ENCODE results near the gene SNRNP200.
"Not testable (repeated sequence)": the region's sequence is repeated elsewhere in the genome, so short reads cannot be mapped to it uniquely, and the experiment has no call there.

SNRNP200 gene

DNA sequence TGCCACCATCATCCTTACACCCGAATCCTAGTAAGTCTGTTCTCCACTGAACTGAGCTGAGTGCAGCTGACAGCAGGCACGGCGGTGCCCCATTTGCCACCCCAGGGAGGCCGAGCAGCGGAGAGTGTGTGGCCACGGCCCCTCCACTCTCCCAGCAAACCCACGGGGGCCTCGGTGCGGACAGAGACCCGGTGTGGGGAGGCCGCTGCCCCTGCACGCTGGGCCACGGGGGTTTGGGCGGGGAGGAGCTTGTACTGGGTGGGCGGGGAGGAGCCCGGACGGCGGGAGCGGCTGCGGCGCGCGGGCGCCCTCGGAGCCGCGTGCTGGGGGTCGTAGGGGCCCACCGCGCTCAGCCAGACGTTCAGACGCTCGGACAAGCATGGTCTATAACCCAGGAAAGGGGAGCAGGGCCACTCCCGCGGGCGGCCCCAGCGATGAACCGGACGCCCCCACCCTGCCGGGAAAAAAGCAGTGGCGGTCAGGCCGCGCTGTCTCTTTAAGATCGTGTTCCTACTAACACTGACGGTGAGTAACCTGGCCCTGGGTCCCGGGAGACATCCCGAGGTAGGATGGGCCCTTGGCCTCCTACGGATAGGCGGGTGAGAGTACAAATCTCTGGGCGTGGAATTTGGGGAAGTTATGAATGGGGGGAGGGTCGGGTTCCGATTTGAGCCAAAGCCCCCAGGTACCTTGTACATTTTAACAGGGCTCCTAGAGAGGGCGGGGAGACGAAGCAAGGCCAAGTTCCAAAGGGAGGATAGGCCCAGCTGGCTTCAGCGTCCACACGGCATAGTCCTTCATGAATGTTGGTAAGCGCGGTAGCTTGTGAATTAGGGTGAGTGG, 19.9 kb upstream of the SNRNP200 start, which contains the start of gene ITPRIPL1:
Gene ITPRIPL1 (plus strand): TSS at position 277 of the 843 bp plus-strand sequence. CDS start 523 bp downstream, at position 800.
- no peak for FAIRE-seq

- FAIRE-seq, result no peak
Measured at GRCh38 chr2:96324721-96325040, 19.3 kb upstream of the SNRNP200 start.

- FAIRE-seq, result no peak
Measured at GRCh38 chr2:96323849-96324248, 18.5 kb upstream of the SNRNP200 start.

- no peak for FAIRE-seq
Measured at GRCh38 chr2:96320728-96321622, 15.6 kb upstream of the SNRNP200 start.

DNA sequence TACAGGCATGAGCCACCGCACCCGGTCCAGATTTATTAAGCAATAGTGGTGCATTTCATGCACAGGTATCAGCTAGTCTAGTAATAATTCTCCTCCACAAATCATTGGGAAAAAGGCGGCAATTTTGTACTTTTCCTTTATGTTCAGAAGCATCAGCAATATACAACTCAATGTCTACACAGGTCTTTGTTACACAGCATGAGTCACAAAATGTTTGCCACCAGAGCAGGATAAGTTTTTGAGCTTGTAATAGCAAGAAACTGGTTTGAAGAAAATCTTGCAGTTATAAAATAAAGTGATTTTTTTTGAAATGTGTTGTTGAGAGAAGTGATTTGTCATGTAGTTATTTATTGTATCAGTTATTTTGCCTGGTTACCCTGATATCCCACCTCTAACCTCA, 15.0 kb upstream of the SNRNP200 start:
- no peak for FAIRE-seq

- no peak for FAIRE-seq
Measured at GRCh38 chr2:96319396-96319795, 14.1 kb upstream of the SNRNP200 start.

- FAIRE-seq, result no peak
Measured at GRCh38 chr2:96318723-96319122, 13.4 kb upstream of the SNRNP200 start.

GRCh38 chr2:96317584-96317997, 12.2 kb upstream of the SNRNP200 start:
- no peak for FAIRE-seq

DNA sequence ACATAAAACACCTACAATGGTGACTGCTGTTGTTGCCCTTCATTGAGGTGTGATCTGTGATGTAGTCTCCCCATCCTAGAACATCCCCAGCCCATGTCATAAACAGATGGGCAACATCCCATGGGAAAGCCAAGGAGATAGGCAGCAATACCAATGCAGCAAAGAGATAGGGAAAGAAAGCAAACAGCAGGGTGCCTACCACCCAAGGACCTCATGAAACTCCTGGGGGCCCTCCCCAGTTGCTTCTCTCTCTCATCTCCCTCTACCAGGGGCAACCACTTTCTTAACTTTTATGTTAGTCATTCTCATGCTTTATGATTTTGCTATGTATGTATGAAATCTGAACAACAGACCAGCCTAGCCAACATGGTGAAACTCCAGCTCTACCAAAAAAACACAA, 11.7 kb upstream of the SNRNP200 start:
- no peak for FAIRE-seq

DNA sequence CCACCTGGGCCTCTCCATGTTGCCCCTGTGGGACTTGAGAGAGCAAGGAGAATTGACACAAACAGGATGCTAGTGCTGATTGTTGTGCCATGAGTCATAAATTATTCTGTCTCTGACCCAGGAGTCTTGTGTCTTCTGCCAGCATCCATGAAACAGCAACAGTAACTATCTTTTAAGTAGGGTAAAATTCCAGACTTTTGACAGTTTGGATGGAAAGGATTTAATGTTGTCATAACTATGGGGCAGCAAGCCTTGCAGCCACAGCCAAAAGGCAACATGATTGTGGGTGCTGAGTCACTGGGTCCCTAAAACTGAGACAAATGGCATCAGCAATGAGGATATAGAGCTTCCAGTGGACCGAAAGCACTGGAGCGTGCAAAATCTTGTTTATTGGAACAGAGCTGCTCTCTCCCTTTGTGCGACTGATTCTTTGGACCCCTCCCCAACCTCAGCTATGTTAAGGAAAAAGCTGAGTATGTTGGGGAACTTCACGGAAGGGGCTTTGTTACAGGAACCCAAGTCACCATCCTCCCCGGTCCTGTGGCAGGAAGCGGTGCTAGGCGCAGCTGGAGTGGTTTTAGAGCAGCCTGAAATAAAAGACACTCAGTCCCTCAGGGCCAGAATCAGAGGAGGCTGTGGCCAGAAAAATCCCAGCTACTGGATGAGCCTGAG, 10.2 kb upstream of the SNRNP200 start:
- FAIRE-seq, result no peak

- FAIRE-seq, result no peak
Measured at GRCh38 chr2:96315005-96315399, 9.7 kb upstream of the SNRNP200 start.

DNA sequence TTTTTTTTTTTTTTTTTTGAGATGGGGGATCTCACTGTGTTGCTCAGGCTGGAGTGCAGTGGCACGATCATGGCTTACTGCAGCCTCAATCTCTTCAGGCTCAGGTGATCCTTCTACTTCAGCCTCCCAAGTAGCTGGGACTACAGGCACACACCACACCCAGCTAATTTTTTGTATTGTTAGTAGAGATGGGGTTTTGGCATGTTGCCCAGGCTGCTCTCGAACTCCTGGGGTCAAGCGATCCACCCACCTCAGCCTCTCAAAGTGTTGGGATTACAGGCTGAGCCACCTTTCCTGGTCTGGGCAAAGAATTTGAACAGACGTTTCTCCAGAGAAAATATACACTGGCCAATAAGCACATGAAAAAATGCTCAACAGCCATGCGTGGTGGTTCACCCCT, 2.9 kb upstream of the SNRNP200 start:
- FAIRE-seq, result no peak

DNA sequence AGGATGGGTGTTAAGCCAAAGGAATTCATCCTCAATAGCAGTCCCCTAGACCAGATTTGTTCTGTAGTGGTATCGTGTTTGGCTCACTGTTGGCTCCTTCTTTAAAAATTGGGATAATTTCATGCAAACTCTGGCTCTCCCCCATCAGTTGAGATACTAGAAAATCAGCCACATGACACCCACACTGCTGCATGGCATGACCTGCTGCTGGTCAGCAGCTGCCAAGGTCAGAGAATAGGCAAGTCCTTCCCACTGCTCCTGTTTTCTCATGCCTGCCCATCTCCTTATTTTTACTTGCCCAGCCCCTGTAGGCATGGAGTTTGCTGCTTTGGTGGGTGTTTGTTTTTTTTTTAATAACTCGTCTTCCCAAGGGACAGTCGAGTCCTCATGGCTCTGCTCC, 1.0 kb upstream of the SNRNP200 start:
- FAIRE-seq, result no peak

- no peak for FAIRE-seq
Measured at GRCh38 chr2:96305979-96306308, 598 bp upstream of the SNRNP200 start.

GRCh38 chr2:96304606-96305005, 740 bp downstream of the SNRNP200 start:
- no peak for FAIRE-seq

GRCh38 chr2:96301865-96302264, 3.5 kb downstream of the SNRNP200 start:
- FAIRE-seq, result no peak

DNA sequence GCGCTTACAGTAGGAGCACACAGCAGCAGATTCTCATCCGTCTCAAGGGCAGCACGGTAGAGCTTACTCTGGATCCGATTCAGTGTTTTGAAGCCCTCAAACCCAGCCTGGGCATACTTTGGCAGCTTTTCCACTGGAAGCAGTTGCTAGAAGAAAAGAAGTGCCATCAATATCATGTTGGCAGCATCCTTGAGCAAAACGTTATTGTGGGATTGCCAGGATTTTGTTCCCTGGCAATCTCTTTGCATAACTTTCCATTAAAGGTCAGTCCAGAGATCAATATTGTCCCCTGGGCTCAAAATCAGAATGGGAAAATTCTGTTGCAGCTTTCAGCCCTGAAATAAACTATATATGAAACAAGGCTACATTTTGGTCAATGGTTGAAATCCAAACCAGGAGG, 8.4 kb downstream of the SNRNP200 start:
- FAIRE-seq, result no peak

DNA sequence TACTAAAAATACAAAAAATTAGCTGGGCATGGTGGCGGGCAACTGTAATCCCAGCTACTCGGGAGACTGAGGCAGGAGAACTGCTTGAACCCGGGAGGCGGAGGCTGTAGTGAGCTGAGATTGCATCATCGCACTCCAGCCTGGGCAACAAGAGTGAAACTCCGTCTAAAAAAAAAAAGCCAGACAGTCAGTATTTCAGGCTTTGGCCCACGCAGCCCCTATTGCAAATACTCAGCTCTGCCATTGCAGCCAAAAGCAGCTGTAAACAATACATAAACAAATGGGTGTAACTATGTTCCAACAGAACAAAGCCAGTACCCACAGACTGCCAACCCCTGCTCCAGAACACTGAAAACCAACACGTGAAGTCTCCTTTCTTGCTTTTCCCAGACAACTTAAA, 11.1 kb downstream of the SNRNP200 start:
- FAIRE-seq, result not testable (repeated sequence)

- FAIRE-seq, result no peak
Measured at GRCh38 chr2:96291751-96292150, 13.6 kb downstream of the SNRNP200 start.

DNA sequence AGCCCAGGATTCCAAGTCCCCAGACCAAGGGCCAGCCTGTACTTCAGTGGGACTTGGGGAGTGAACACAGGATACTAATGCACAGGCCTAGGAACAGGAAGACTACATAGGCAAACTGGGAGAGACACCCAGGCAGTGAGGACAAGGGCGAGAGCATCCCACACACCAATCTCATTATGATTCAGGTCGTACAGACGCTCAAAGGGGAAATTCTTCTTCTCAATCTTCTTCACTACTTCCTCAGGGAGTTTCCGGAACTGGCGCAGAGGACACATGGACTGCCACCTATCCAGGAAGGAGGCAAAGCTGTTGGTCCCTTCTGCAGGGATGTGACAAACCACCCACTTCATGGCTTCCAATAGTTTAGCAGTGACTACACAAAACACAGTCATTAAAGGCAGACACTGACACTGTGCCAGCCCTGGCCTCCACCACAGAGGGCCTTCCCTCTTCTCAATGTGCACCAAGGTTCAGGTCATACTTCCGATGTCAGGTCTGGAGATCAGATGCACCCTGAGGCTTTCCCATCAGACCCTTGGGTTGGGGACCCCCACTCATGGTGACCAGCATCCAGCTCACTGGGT, 18.0 kb downstream of the SNRNP200 start:
- FAIRE-seq, result no peak

- FAIRE-seq, result no peak
Measured at GRCh38 chr2:96276787-96277499, 28.4 kb downstream of the SNRNP200 start.

DNA sequence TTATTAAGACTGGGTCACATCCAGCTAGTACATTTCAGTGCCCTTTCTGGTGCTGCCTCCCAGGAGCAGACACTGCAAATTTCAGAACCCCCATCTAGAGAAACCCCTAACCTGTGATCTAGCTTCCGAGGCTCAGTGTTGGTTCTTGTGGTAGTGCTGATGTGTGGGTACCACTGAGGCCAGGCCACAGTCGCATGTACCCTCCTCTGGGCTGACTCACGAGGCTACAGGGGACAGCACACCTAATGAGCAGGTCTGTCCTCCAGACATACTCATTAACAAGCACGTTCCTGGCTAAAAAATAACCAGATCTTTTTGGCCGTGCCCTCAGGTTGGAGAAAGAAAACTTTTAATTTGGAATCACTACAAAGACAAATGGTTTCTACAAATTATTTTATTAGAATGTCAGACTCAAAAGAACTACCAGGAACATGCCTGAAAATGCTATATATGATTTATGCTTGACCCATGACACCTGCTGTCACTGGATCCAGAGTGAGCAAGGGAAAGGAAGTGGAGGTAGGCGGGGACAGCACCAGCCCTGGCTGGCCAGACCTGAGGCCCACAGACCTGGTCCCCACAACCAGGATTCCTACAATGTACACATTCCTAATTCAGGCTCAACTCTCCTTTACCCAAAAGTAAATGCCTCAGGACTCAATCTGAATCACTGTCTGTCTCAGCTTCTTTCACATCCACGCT, 30.8 kb downstream of the SNRNP200 start:
- no peak for FAIRE-seq
